GM18873 (cell line): ENCODE results near the gene ZFYVE26.
"Not testable (repeated sequence)": the region's sequence is repeated elsewhere in the genome, so short reads cannot be mapped to it uniquely, and the experiment has no call there.

Experiments
- ATAC-seq: cut with Tn5 transposase; IDR thresholded peaks from one replicate; pipeline ENCODE4 v1.9.1; 2021; ENCODE audit warnings: mild to moderate bottlenecking, moderate library complexity, moderate number of reproducible peaks; ENCODE audit not compliant: unreplicated experiment, low FRiP score

The ZFYVE26 gene

GRCh38 chr14:67759916-67760315 lies 56.5 kb downstream of the ZFYVE26 start:
- no peak for ATAC-seq

- no peak for ATAC-seq
Measured at GRCh38 chr14:67757175-67757574, 59.2 kb downstream of the ZFYVE26 start.

- ATAC-seq: no peak
Measured at GRCh38 chr14:67756496-67756895, 59.9 kb downstream of the ZFYVE26 start.

GRCh38 chr14:67749341-67750084 lies 66.9 kb downstream of the ZFYVE26 start:
- ATAC-seq: no peak

GRCh38 chr14:67748312-67748711 lies 68.1 kb downstream of the ZFYVE26 start:
- no peak for ATAC-seq

- ATAC-seq: no peak
Measured at GRCh38 chr14:67746927-67747326, 69.5 kb downstream of the ZFYVE26 start.

- no peak for ATAC-seq
Measured at GRCh38 chr14:67744046-67744445, 72.3 kb downstream of the ZFYVE26 start.

- ATAC-seq: no peak
Measured at GRCh38 chr14:67738740-67739504, 77.5 kb downstream of the ZFYVE26 start.

GRCh38 chr14:67736771-67737170 lies 79.6 kb downstream of the ZFYVE26 start:
- ATAC-seq: no peak

GRCh38 chr14:67735336-67736147 lies 80.8 kb downstream of the ZFYVE26 start:
- no peak for ATAC-seq

- no peak for ATAC-seq
Measured at GRCh38 chr14:67734675-67735074, 81.7 kb downstream of the ZFYVE26 start.

GRCh38 chr14:67733616-67734015 lies 82.8 kb downstream of the ZFYVE26 start:
- ATAC-seq: no peak

GRCh38 chr14:67729072-67729885 lies 87.1 kb downstream of the ZFYVE26 start:
- ATAC-seq: no peak

GRCh38 chr14:67728258-67728657 lies 88.1 kb downstream of the ZFYVE26 start:
- ATAC-seq: no peak

GRCh38 chr14:67727361-67727760 lies 89.0 kb downstream of the ZFYVE26 start:
- no peak for ATAC-seq

- no peak for ATAC-seq
Measured at GRCh38 chr14:67725171-67725570, 91.2 kb downstream of the ZFYVE26 start.

- ATAC-seq: no peak
Measured at GRCh38 chr14:67722293-67722692, 94.1 kb downstream of the ZFYVE26 start.

- no peak for ATAC-seq
Measured at GRCh38 chr14:67721875-67722274, 94.5 kb downstream of the ZFYVE26 start.

- no peak for ATAC-seq
Measured at GRCh38 chr14:67719866-67720265, 96.5 kb downstream of the ZFYVE26 start.

- ATAC-seq: not testable (repeated sequence)
Measured at GRCh38 chr14:67719385-67719784, 97.0 kb downstream of the ZFYVE26 start.
